ENCODE data around the gene IQSEC1. TPM values are rescaled to one million over a fixed set of nuclear protein-coding genes. Genes with fewer than 3 reads are reported as not detected.
A peak's percentile ranks its signal among the peaks of the same experiment; 100 is the strongest.

Gene IQSEC1
- total and polyA plus RNA-seq, 2 experiments from 2014 or later, result 8.0 to 51.9 TPM

- Histone ChIP-seq H3K4me2 (no peak overlapping the region), H3K36me3 (ENCODE audit: insufficient read depth) (no peaks in the 10 kb centered on the region), H3K4me1 (ENCODE audit: insufficient read depth) (peaks cover 4% of the 10 kb centered on the region), H3F3A (replicated peaks; ENCODE audit: low read depth) (no peaks in the 10 kb centered on the region), H2AFZ (no peak overlapping the region), H4K20me1 (replicated peaks; ENCODE audit: insufficient read depth) (0 out of 2 replicates have a peak, but pooled peaks cover 3% of the 10 kb centered on the region), H3K27ac (ENCODE audit: low read depth) (no peak overlapping the region), H3K4me3 (no peak overlapping the region), H3K9me2 (ENCODE audit: insufficient read depth) (no peaks in the 10 kb centered on the region), H3K27me3 (ENCODE audit: insufficient read depth) (no peaks in the 10 kb centered on the region), H3K79me2 (replicated peaks; ENCODE audit: insufficient read depth) (no peaks in the 10 kb centered on the region)
- peaks cover 7% of the 10 kb centered on the region for H3K9me3 Mint-ChIP-seq
- H3K4me1 Mint-ChIP-seq, result peaks cover 36% of the 10 kb centered on the region
- peaks cover 6% of the 10 kb centered on the region; the same call in 1 of the 3 replicates for H3K36me3 Mint-ChIP-seq (ENCODE audit: low read depth)
- H3K27ac Mint-ChIP-seq, result 0 out of 2 replicates have a peak overlapping the region, but pooled peaks have one; percentile 27
- ATAC-seq (no peak), DNase-seq (ENCODE audit: low spot score) (no peak)
- no peak overlapping the region for H3K4me3 Mint-ChIP-seq
- peaks cover 9% of the 10 kb centered on the region for H3K27me3 Mint-ChIP-seq (ENCODE audit: insufficient read depth, low read depth, poor library complexity)
- TF ChIP-seq EZH2phosphoT487 (IDR thresholded peaks at IDR 0.05; ENCODE audit: unreplicated experiment) (no peak), ZNF462 (CRISPR knock-in tag; IDR thresholded peaks at IDR 0.05) (no peak), EZH2 (IDR thresholded peaks at IDR 0.05; ENCODE audit: low read depth, unreplicated experiment) (no peak), ZNF331 (CRISPR knock-in tag; IDR thresholded peaks at IDR 0.05; ENCODE audit: low read depth) (no peak), CREB1 (CRISPR knock-in tag; IDR thresholded peaks at IDR 0.05; ENCODE audit: low read depth) (no peak), ZNF114 (CRISPR knock-in tag; IDR thresholded peaks at IDR 0.05) (no peak), JUNB (IDR thresholded peaks at IDR 0.05; ENCODE audit: unreplicated experiment) (no peak), CTCF (conservative IDR thresholded peaks at IDR 0.05; ENCODE audit: low read depth in 2 of 2) (no peak), NANOG (IDR thresholded peaks at IDR 0.05; ENCODE audit: borderline replicate concordance) (no peak), POLR2AphosphoS5 (IDR thresholded peaks at IDR 0.05; ENCODE audit: low read depth) (no peak), STAT1 (IDR thresholded peaks at IDR 0.05; ENCODE audit: unreplicated experiment) (no peak)
- TF ChIP-seq, protein P1, sequence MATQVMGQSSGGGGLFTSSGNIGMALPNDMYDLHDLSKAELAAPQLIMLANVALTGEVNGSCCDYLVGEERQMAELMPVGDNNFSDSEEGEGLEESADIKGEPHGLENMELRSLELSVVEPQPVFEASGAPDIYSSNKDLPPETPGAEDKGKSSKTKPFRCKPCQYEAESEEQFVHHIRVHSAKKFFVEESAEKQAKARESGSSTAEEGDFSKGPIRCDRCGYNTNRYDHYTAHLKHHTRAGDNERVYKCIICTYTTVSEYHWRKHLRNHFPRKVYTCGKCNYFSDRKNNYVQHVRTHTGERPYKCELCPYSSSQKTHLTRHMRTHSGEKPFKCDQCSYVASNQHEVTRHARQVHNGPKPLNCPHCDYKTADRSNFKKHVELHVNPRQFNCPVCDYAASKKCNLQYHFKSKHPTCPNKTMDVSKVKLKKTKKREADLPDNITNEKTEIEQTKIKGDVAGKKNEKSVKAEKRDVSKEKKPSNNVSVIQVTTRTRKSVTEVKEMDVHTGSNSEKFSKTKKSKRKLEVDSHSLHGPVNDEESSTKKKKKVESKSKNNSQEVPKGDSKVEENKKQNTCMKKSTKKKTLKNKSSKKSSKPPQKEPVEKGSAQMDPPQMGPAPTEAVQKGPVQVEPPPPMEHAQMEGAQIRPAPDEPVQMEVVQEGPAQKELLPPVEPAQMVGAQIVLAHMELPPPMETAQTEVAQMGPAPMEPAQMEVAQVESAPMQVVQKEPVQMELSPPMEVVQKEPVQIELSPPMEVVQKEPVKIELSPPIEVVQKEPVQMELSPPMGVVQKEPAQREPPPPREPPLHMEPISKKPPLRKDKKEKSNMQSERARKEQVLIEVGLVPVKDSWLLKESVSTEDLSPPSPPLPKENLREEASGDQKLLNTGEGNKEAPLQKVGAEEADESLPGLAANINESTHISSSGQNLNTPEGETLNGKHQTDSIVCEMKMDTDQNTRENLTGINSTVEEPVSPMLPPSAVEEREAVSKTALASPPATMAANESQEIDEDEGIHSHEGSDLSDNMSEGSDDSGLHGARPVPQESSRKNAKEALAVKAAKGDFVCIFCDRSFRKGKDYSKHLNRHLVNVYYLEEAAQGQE (IDR thresholded peaks at IDR 0.05; ENCODE audit: unreplicated experiment), result no peak
- TF ChIP-seq, protein P2, sequence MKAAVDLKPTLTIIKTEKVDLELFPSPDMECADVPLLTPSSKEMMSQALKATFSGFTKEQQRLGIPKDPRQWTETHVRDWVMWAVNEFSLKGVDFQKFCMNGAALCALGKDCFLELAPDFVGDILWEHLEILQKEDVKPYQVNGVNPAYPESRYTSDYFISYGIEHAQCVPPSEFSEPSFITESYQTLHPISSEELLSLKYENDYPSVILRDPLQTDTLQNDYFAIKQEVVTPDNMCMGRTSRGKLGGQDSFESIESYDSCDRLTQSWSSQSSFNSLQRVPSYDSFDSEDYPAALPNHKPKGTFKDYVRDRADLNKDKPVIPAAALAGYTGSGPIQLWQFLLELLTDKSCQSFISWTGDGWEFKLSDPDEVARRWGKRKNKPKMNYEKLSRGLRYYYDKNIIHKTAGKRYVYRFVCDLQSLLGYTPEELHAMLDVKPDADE (IDR thresholded peaks at IDR 0.05), result no peak
Measured at GRCh38 chr3:12986031-12986430, 87.2 kb downstream of the IQSEC1 start.
